Naive thymus-derived CD4-positive, alpha-beta T cell (primary cell): ENCODE data around the gene IL1RL2. TPM values are rescaled to one million over a fixed set of nuclear protein-coding genes. Genes with fewer than 3 reads are reported as not detected.

Experiments
- ATAC-seq: fragments of 150-1000 bp; cut with Tn5 transposase; 2 replicates; pipeline ENCODE4 v1.10.0; 2021; ENCODE audit warnings: mild to moderate bottlenecking, moderate library complexity
- CTCF ChIA-PET: fragments of 350-600 bp; sonication (Branson Sonifier 250); formaldehyde crosslinking; loops from one replicate; lab custom pipeline; 2021; ENCODE audit warnings: antibody characterized with exemption; lab: Charles Lee
- POLR2A ChIA-PET: fragments of 350-600 bp; sonication (Branson Sonifier 250); formaldehyde crosslinking; loops from one replicate; lab custom pipeline; 2021; ENCODE audit warnings: antibody characterized with exemption, inconsistent platforms; lab: Charles Lee
- DNase-seq, 9 donors: peaks; one replicate each; pipeline versions ENCODE4 v3.0.0 to v3.0.0-alpha.2; 2020 to 2022; ENCODE audit warnings: mixed read lengths in 1 of 9
- H3K27ac ChIP-seq: one replicate; pipeline ENCODE4 v1.7.0; 2013; ENCODE audit warnings: mild to moderate bottlenecking, low read depth, low read length, moderate library complexity
- H3K27me3 ChIP-seq, 2 donors: one replicate each; pipeline ENCODE4 v1.7.0; 2013; ENCODE audit warnings: low read length in 2 of 2, mild to moderate bottlenecking in 2 of 2, moderate library complexity in 2 of 2; ENCODE audit not compliant: control insufficient read depth in 2 of 2, insufficient read depth in 2 of 2
- H3K36me3 ChIP-seq, 3 experiments: 1 replicate in 2 of 3; 2 replicates in 1 of 3; pipeline ENCODE4 v1.7.0; 2013; ENCODE audit warnings: low read length in 3 of 3, mild to moderate bottlenecking in 3 of 3, moderate library complexity in 1 of 3; ENCODE audit not compliant: insufficient read depth in 3 of 3, control insufficient read depth in 2 of 3
- H3K4me1 ChIP-seq, 2 donors: one replicate each; pipeline ENCODE4 v1.7.0; 2013; ENCODE audit warnings: low read length in 2 of 2, mild to moderate bottlenecking in 2 of 2, moderate library complexity in 1 of 2; ENCODE audit not compliant: control insufficient read depth in 2 of 2, insufficient read depth in 2 of 2
- H3K4me3 ChIP-seq: 2 replicates; pipeline ENCODE4 v1.7.0; 2013; ENCODE audit warnings: mild to moderate bottlenecking, low read length
- H3K9me3 ChIP-seq, 3 experiments: 1 replicate in 2 of 3; 2 replicates in 1 of 3; pipeline ENCODE4 v1.7.0; 2013; ENCODE audit warnings: low read length in 3 of 3; ENCODE audit not compliant: control insufficient read depth in 2 of 3
- H3K27ac Mint-ChIP-seq, 9 donors: one replicate each; pipeline ENCODE4 v1.8.0; 2020 to 2022; ENCODE audit warnings: mixed read lengths in 9 of 9, mild to moderate bottlenecking in 8 of 9, moderate library complexity in 5 of 9, inconsistent platforms in 2 of 9
- H3K27me3 Mint-ChIP-seq, 5 donors: one replicate each; pipeline ENCODE4 v1.8.0; 2021 to 2022; ENCODE audit warnings: mixed read lengths in 5 of 5, mild to moderate bottlenecking in 1 of 5
- H3K36me3 Mint-ChIP-seq, 5 donors: one replicate each; pipeline ENCODE4 v1.8.0; 2020 to 2022; ENCODE audit warnings: mixed read lengths in 5 of 5, mild to moderate bottlenecking in 3 of 5, inconsistent platforms in 1 of 5
- H3K4me1 Mint-ChIP-seq, 7 donors: one replicate each; pipeline ENCODE4 v1.8.0; 2020 to 2022; ENCODE audit warnings: mixed read lengths in 7 of 7, mild to moderate bottlenecking in 3 of 7, inconsistent platforms in 1 of 7
- H3K4me3 Mint-ChIP-seq, 10 donors: one replicate each; pipeline ENCODE4 v1.8.0; 2020 to 2022; ENCODE audit warnings: mild to moderate bottlenecking in 10 of 10, mixed read lengths in 10 of 10, moderate library complexity in 6 of 10, inconsistent platforms in 2 of 10
- H3K9me3 Mint-ChIP-seq, 11 donors: one replicate each; pipeline ENCODE4 v1.8.0; 2020 to 2022; ENCODE audit warnings: mixed read lengths in 11 of 11, mild to moderate bottlenecking in 4 of 11, inconsistent platforms in 1 of 11, moderate library complexity in 1 of 11
- intact Hi-C, 2 donors: fragments of 100-400 bp; cut with micrococcal nuclease; formaldehyde crosslinking; loops; one replicate each; pipeline ENCODE4 v1.15.1; 2023
- polyA plus RNA-seq, 2 donors: library from polyadenylated mRNA; unstranded; fragments of 300-500 nt; fragmentation: Illumina TruSeq; gene quantifications; one replicate each; pipeline ENCODE4 v1.2.3, GENCODE V29; 2021
- total RNA-seq, 6 experiments: library from RNA in 5 of 6; stranded (reverse) in 5 of 6; gene quantifications; 1 replicate in 5 of 6; 2 replicates in 1 of 6; pipeline ENCODE4 v1.2.3 and lab custom pipeline; 2021 to 2026

IL1RL2 gene
- total and polyA plus RNA-seq, 7 experiments from 2014 or later, result 0.15 to 0.21 TPM; not detected in 5

GRCh38 chr2:102147935-102148334 is 38.9 kb upstream of the IL1RL2 start:
- Histone ChIP-seq H3K9me3 (peaks cover 0 to 44% (median 0%) of the 10 kb centered on the region in 3 experiments), H3K36me3 (no peaks in the 10 kb centered on the region), H3K4me1 (peaks cover 0 to 3% of the 10 kb centered on the region in 2 donors), H3K27ac (no peak overlapping the region), H3K27me3 (no peaks in the 10 kb centered on the region), H3K4me3 (no peak overlapping the region)
- H3K27ac Mint-ChIP-seq, result no peak overlapping the region
- DNase-seq (peak in 1 of 9 donors; percentile 53), ATAC-seq (peak; percentile 18)
- H3K9me3 Mint-ChIP-seq, result peaks cover 23 to 82% (median 45%) of the 10 kb centered on the region in 11 donors
- ChIA-PET POLR2A (no interaction called here), CTCF (no interaction called here)
- peaks cover 7 to 24% (median 17%) of the 10 kb centered on the region in 5 donors for H3K36me3 Mint-ChIP-seq
- peaks cover 10 to 26% (median 25%) of the 10 kb centered on the region in 5 donors for H3K27me3 Mint-ChIP-seq
- H3K4me3 Mint-ChIP-seq, result no peak overlapping the region
- peaks cover 0 to 4% (median 3%) of the 10 kb centered on the region in 7 donors for H3K4me1 Mint-ChIP-seq
- intact Hi-C loops, result no loop called here

- peaks cover 23 to 69% (median 39%) of the 10 kb centered on the region in 11 donors for H3K9me3 Mint-ChIP-seq
- Histone ChIP-seq H3K36me3 (no peaks in the 10 kb centered on the region), H3K27me3 (no peaks in the 10 kb centered on the region), H3K9me3 (peaks cover 0 to 44% (median 0%) of the 10 kb centered on the region in 3 experiments), H3K27ac (no peak overlapping the region), H3K4me3 (no peak overlapping the region), H3K4me1 (no peaks in the 10 kb centered on the region)
- ChIA-PET CTCF (no interaction called here), POLR2A (no interaction called here)
- intact Hi-C loops, result no loop called here
- peaks cover under 1 to 15% (median 13%) of the 10 kb centered on the region in 5 donors for H3K27me3 Mint-ChIP-seq
- ATAC-seq, result no peak
- no peaks in the 10 kb centered on the region for H3K4me1 Mint-ChIP-seq
- H3K27ac Mint-ChIP-seq, result no peak overlapping the region
- DNase-seq, result no peak
- no peak overlapping the region for H3K4me3 Mint-ChIP-seq
- H3K36me3 Mint-ChIP-seq, result peaks cover 7 to 22% (median 17%) of the 10 kb centered on the region in 5 donors
These were observed 37.6 kb upstream of the IL1RL2 start for GRCh38 chr2:102149243-102149642.

GRCh38 chr2:102149644-102150455 is 37.0 kb upstream of the IL1RL2 start:
- CTCF ChIA-PET, result no interaction called here

GRCh38 chr2:102154364-102154763 is 32.5 kb upstream of the IL1RL2 start:
- Histone ChIP-seq H3K27me3 (no peaks in the 10 kb centered on the region), H3K27ac (no peak overlapping the region), H3K4me1 (no peaks in the 10 kb centered on the region), H3K36me3 (no peaks in the 10 kb centered on the region), H3K9me3 (peaks cover 0 to 7% (median 0%) of the 10 kb centered on the region in 3 experiments), H3K4me3 (no peak overlapping the region)
- DNase-seq (no peak), ATAC-seq (no peak)
- ChIA-PET CTCF (no interaction called here), POLR2A (no interaction called here)
- Mint-ChIP-seq H3K4me1 (peaks cover 0 to 7% (median 0%) of the 10 kb centered on the region in 7 donors), H3K4me3 (no peak overlapping the region), H3K27me3 (no peaks in the 10 kb centered on the region), H3K27ac (no peak overlapping the region), H3K36me3 (peaks cover 0 to 4% (median 0%) of the 10 kb centered on the region in 5 donors), H3K9me3 (peaks cover 0 to 18% (median 4%) of the 10 kb centered on the region in 11 donors)
- intact Hi-C loops, result no loop called here

More at GRCh38 chr2:102149644-102150455, 37.0 kb upstream of the IL1RL2 start:
- Histone ChIP-seq H3K4me1 (no peaks in the 10 kb centered on the region), H3K9me3 (peaks cover 0 to 39% (median 0%) of the 10 kb centered on the region in 3 experiments), H3K36me3 (no peaks in the 10 kb centered on the region), H3K4me3 (no peak overlapping the region), H3K27ac (no peak overlapping the region), H3K27me3 (no peaks in the 10 kb centered on the region)
- Mint-ChIP-seq H3K4me1 (peaks cover 0 to 2% (median 0%) of the 10 kb centered on the region in 7 donors), H3K4me3 (no peak overlapping the region), H3K9me3 (peaks cover 20 to 63% (median 36%) of the 10 kb centered on the region in 11 donors), H3K36me3 (peaks cover 4 to 22% (median 17%) of the 10 kb centered on the region in 5 donors), H3K27me3 (peaks cover 0 to 9% (median 8%) of the 10 kb centered on the region in 5 donors), H3K27ac (no peak overlapping the region)
- intact Hi-C loops, result no loop called here
- DNase-seq, result no peak
- POLR2A ChIA-PET, result no interaction called here
- no peak for ATAC-seq

- no peak overlapping the region for H3K4me3 ChIP-seq
- H3K36me3 ChIP-seq, result no peaks in the 10 kb centered on the region
- no peaks in the 10 kb centered on the region for H3K4me1 ChIP-seq
- no peaks in the 10 kb centered on the region for H3K27me3 ChIP-seq
- H3K4me3 Mint-ChIP-seq, result no peak overlapping the region
- H3K36me3 Mint-ChIP-seq, result peaks cover 0 to 4% (median 0%) of the 10 kb centered on the region in 5 donors
- ChIA-PET POLR2A (no interaction called here), CTCF (interaction anchor here (0.6 kb wide), 1 partner anchor 631 kb away, joined by 3 read pairs; no protein-coding TSS in a partner anchor)
- no peak overlapping the region for H3K27ac ChIP-seq
- ATAC-seq, result no peak
- DNase-seq, result no peak
- H3K27ac Mint-ChIP-seq, result no peak overlapping the region
- no peaks in the 10 kb centered on the region for H3K9me3 ChIP-seq
- intact Hi-C loops, result no loop called here
- H3K27me3 Mint-ChIP-seq, result no peaks in the 10 kb centered on the region
- peaks cover 0 to 13% (median 4%) of the 10 kb centered on the region in 11 donors for H3K9me3 Mint-ChIP-seq
- peaks cover 0 to 8% (median 0%) of the 10 kb centered on the region in 7 donors for H3K4me1 Mint-ChIP-seq
These were observed 31.7 kb upstream of the IL1RL2 start for GRCh38 chr2:102154946-102155702.

- H3K27me3 Mint-ChIP-seq, result no peaks in the 10 kb centered on the region
- peaks cover 0 to 8% (median 0%) of the 10 kb centered on the region in 7 donors for H3K4me1 Mint-ChIP-seq
- intact Hi-C loops, result no loop called here
- no peaks in the 10 kb centered on the region for H3K4me1 ChIP-seq
- H3K36me3 ChIP-seq, result no peaks in the 10 kb centered on the region
- H3K27me3 ChIP-seq, result no peaks in the 10 kb centered on the region
- ChIA-PET POLR2A (no interaction called here), CTCF (interaction anchor here (0.6 kb wide), 1 partner anchor 631 kb away, joined by 3 read pairs; no protein-coding TSS in a partner anchor)
- no peak overlapping the region for H3K4me3 Mint-ChIP-seq
- H3K27ac Mint-ChIP-seq, result no peak overlapping the region
- H3K4me3 ChIP-seq, result no peak overlapping the region
- peaks cover 0 to 11% (median 3%) of the 10 kb centered on the region in 11 donors for H3K9me3 Mint-ChIP-seq
- ATAC-seq, result peak; percentile 48
- H3K27ac ChIP-seq, result no peak overlapping the region
- H3K36me3 Mint-ChIP-seq, result peaks cover 0 to 4% (median 0%) of the 10 kb centered on the region in 5 donors
- DNase-seq, result no peak
- no peaks in the 10 kb centered on the region for H3K9me3 ChIP-seq
These were observed 30.9 kb upstream of the IL1RL2 start for GRCh38 chr2:102155703-102156515.
